H1 (cell line): ENCODE measurements around the gene RNF38. TPM values are rescaled to one million over a fixed set of nuclear protein-coding genes. Genes with fewer than 3 reads are reported as not detected.

Experiments used
- CTCF ChIA-PET: fragments of 300-600 bp; sonication (Branson Sonifier 250); formaldehyde crosslinking; loops from one replicate; lab custom pipeline; 2021; ENCODE audit not compliant: partially characterized antibody; lab: Charles Lee
- POLR2A ChIA-PET: fragments of 300-600 bp; sonication (Branson Sonifier 250); formaldehyde crosslinking; loops from one replicate; lab custom pipeline; 2021; ENCODE audit warnings: inconsistent platforms; ENCODE audit not compliant: partially characterized antibody; lab: Charles Lee
- DNase-seq, 2 experiments: peaks; one replicate each; pipeline versions ENCODE4 v3.0.0 to v3.0.0-alpha.2; 2010 to 2022; ENCODE audit warnings: low spot score in 2 of 2, low read depth in 1 of 2, mixed read lengths in 1 of 2
- FAIRE-seq: peaks from 2 replicates; lab custom pipeline; 2011; peaks lifted over from hg19 to GRCh38; lab: Jason Lieb, UNC
- H2AFZ ChIP-seq: 2 replicates; pipeline ENCODE4 v1.8.1; 2012; ENCODE audit warnings: low read length, inconsistent platforms
- H2AK5ac ChIP-seq: 2 replicates; pipeline ENCODE4 v1.6.1; 2013; ENCODE audit warnings: low read depth, low read length
- H2BK120ac ChIP-seq: replicated peaks from 2 replicates; pipeline ENCODE3; 2013; ENCODE audit warnings: low read depth, low read length, inconsistent platforms
- H2BK12ac ChIP-seq: 2 replicates; pipeline ENCODE4 v1.6.1; 2013; ENCODE audit warnings: low read depth, low read length
- H2BK15ac ChIP-seq: 2 replicates; pipeline ENCODE4 v1.6.1; 2013; ENCODE audit warnings: low read length
- H2BK20ac ChIP-seq: 2 replicates; pipeline ENCODE4 v1.6.1; 2013; ENCODE audit warnings: low read length
- H2BK5ac ChIP-seq: 2 replicates; pipeline ENCODE4 v1.6.1; 2013; ENCODE audit warnings: low read depth, low read length
- H3K14ac ChIP-seq: 2 replicates; pipeline ENCODE4 v1.6.1; 2013; ENCODE audit warnings: inconsistent platforms; ENCODE audit not compliant: insufficient read length
- H3K18ac ChIP-seq: 2 replicates; pipeline ENCODE4 v1.6.1; 2013; ENCODE audit warnings: low read length; ENCODE audit errors: extremely low read depth
- H3K23ac ChIP-seq: 2 replicates; pipeline ENCODE4 v1.6.1; 2013; ENCODE audit warnings: inconsistent platforms; ENCODE audit not compliant: insufficient read length
- H3K23me2 ChIP-seq: 2 replicates; pipeline ENCODE4 v1.6.1; 2013; ENCODE audit warnings: low read depth, low read length
- H3K27ac ChIP-seq: 2 replicates; pipeline ENCODE4 v1.6.1; 2011; ENCODE audit warnings: low read depth, low read length, inconsistent platforms
- H3K27me3 ChIP-seq, 4 experiments: replicated peaks in 1 of 4; 1 replicate in 1 of 4; 2 replicates in 3 of 4; pipeline versions ENCODE4 v1.6.1 to v1.8.1; 2011 to 2013; ENCODE audit warnings: low read length in 3 of 4, mild to moderate bottlenecking in 3 of 4, inconsistent platforms in 2 of 4, mixed read lengths in 2 of 4, moderate library complexity in 1 of 4; ENCODE audit not compliant: control insufficient read depth in 3 of 4, insufficient read depth in 3 of 4; ENCODE audit errors: extremely low read depth in 1 of 4
- H3K36me3 ChIP-seq, 4 experiments: 2 replicates each; pipeline versions ENCODE4 v1.6.1 to v1.8.1; 2011 to 2013; ENCODE audit warnings: mild to moderate bottlenecking in 4 of 4, low read length in 3 of 4, moderate library complexity in 2 of 4, control low read depth in 1 of 4, inconsistent platforms in 1 of 4; ENCODE audit not compliant: insufficient read depth in 4 of 4, control insufficient read depth in 2 of 4
- H3K4ac ChIP-seq: replicated peaks from 2 replicates; pipeline ENCODE3; 2013; ENCODE audit warnings: low read length, low read depth, mixed read lengths, inconsistent platforms; ENCODE audit not compliant: insufficient read length
- H3K4me1 ChIP-seq, 4 experiments: replicated peaks in 1 of 4; 1 replicate in 1 of 4; 2 replicates in 3 of 4; pipeline versions ENCODE4 v1.6.1 to v1.8.1; 2011 to 2013; ENCODE audit warnings: low read length in 3 of 4, inconsistent platforms in 2 of 4, mixed read lengths in 1 of 4; ENCODE audit not compliant: insufficient read depth in 4 of 4, control insufficient read depth in 3 of 4
- H3K4me2 ChIP-seq, 2 experiments: 2 replicates each; pipeline versions ENCODE4 v1.6.1 to v1.8.1; 2011 to 2013; ENCODE audit warnings: low read depth in 2 of 2, low read length in 2 of 2, control low read depth in 1 of 2, inconsistent platforms in 1 of 2, mild to moderate bottlenecking in 1 of 2; ENCODE audit not compliant: insufficient read depth in 1 of 2
- H3K4me3 ChIP-seq, 4 experiments: fragments of 200-600, 300-600 bp in 1 of 4; sonication (generic), shearing (Covaris generic), sonication (Bioruptor Twin) in 1 of 4; 2 replicates each; pipeline versions ENCODE4 v1.5.1 to v1.8.1; 2011 to 2016; ENCODE audit warnings: low read length in 4 of 4, low read depth in 3 of 4, control low read depth in 2 of 4, inconsistent platforms in 2 of 4, mild to moderate bottlenecking in 2 of 4, mixed read lengths in 1 of 4, moderate library complexity in 1 of 4; ENCODE audit not compliant: insufficient read depth in 2 of 4; ENCODE audit errors: extremely low read depth in 1 of 4
- H3K56ac ChIP-seq: replicated peaks from 2 replicates; pipeline ENCODE3; 2013; ENCODE audit warnings: low read depth, mild to moderate bottlenecking, mixed read lengths, low read length, inconsistent platforms; ENCODE audit not compliant: insufficient read length
- H3K79me1 ChIP-seq: 2 replicates; pipeline ENCODE4 v1.6.1; 2013; ENCODE audit warnings: low read depth, low read length, control low read depth
- H3K79me2 ChIP-seq, 2 experiments: 2 replicates each; pipeline versions ENCODE4 v1.6.1 to v1.8.1; 2012 to 2013; ENCODE audit warnings: low read length in 2 of 2, mild to moderate bottlenecking in 2 of 2, inconsistent platforms in 1 of 2; ENCODE audit not compliant: insufficient read depth in 2 of 2, control insufficient read depth in 1 of 2
- H3K9ac ChIP-seq, 4 experiments: replicated peaks in 1 of 4; 1 replicate in 1 of 4; 2 replicates in 3 of 4; pipeline versions ENCODE4 v1.6.1 to v1.8.1; 2011 to 2013; ENCODE audit warnings: low read depth in 3 of 4, low read length in 3 of 4, control low read depth in 2 of 4, mild to moderate bottlenecking in 2 of 4, moderate library complexity in 2 of 4, inconsistent platforms in 1 of 4; ENCODE audit errors: extremely low read depth in 1 of 4
- H3K9me3 ChIP-seq, 2 experiments: 2 replicates each; pipeline versions ENCODE4 v1.6.1 to v1.8.1; 2012 to 2013; ENCODE audit warnings: mild to moderate bottlenecking in 2 of 2, moderate library complexity in 2 of 2, control low read depth in 1 of 2, inconsistent platforms in 1 of 2, low read depth in 1 of 2, low read length in 1 of 2, mixed read lengths in 1 of 2; ENCODE audit not compliant: insufficient read depth in 2 of 2
- H4K20me1 ChIP-seq, 2 experiments: replicated peaks in 1 of 2; 2 replicates each; pipeline versions ENCODE3 to v1.8.1; 2011 to 2013; ENCODE audit warnings: inconsistent platforms in 2 of 2, low read length in 2 of 2, mild to moderate bottlenecking in 1 of 2; ENCODE audit not compliant: insufficient read depth in 2 of 2, control insufficient read depth in 1 of 2
- H4K5ac ChIP-seq: 2 replicates; pipeline ENCODE4 v1.6.1; 2013; ENCODE audit warnings: low read length, low read depth, mixed read lengths, inconsistent platforms; ENCODE audit not compliant: insufficient read length
- H4K8ac ChIP-seq: 2 replicates; pipeline ENCODE4 v1.8.0; 2013; ENCODE audit warnings: mild to moderate bottlenecking, moderate library complexity, low read length, inconsistent platforms; ENCODE audit not compliant: insufficient read depth; ENCODE audit errors: extremely low read depth
- H4K91ac ChIP-seq: replicated peaks from 2 replicates; pipeline ENCODE3; 2013; ENCODE audit warnings: low read length, mixed read lengths, inconsistent platforms; ENCODE audit not compliant: insufficient read length
- CBX5 ChIP-seq: fragments of 300-800, 300-1000 bp; sonication (generic); IDR thresholded peaks from 2 replicates; pipeline ENCODE4 v1.7.1; 2016; ENCODE audit warnings: antibody characterized with exemption, low read length, low read depth
- SIX5 ChIP-seq: IDR thresholded peaks from 2 replicates; pipeline ENCODE4 v1.6.1; 2011; ENCODE audit warnings: mild to moderate bottlenecking, low read depth, low read length
- WGBS, 2 experiments: shearing (Covaris generic) in 1 of 2; methylation state at CpG; one replicate each; pipeline versions ENCODE4 v1.1.6 to v1.1.7; 2013 to 2015; ENCODE audit warnings: low lambda C conversion rate in 2 of 2, mixed read lengths in 2 of 2, inconsistent platforms in 1 of 2, low coverage in 1 of 2, missing lambda C conversion rate in 1 of 2; ENCODE audit not compliant: insufficient replicate concordance in 2 of 2, insufficient coverage in 1 of 2, insufficient read length in 1 of 2; ENCODE audit errors: extremely low coverage in 1 of 2, missing lambda C conversion rate in 1 of 2; 5-methylcytosine and 5-hydroxymethylcytosine counted together
- polyA plus RNA-seq, 7 experiments: library from polyadenylated mRNA; depleted of rRNA in 3 of 7; stranded (reverse) in 5 of 7; unstranded in 2 of 7; fragments of >200 nt in 5 of 7; fragments of 200-250 nt in 2 of 7; gene quantifications; 1 replicate in 5 of 7; 2 replicates in 1 of 7; 4 replicates in 1 of 7; pipeline versions ENCODE4 v1.2.1 to v1.2.3, GENCODE V29; 2011 to 2013; ENCODE audit warnings: missing spikeins in 2 of 7, mixed read lengths in 2 of 7
- total RNA-seq: library from RNA; stranded (reverse); fragmentation: NEBNext Ultra II Directional; extraction: Animal tissue kit (Norgen Biotek cat#: 25700); gene quantifications from 2 replicates; pipeline ENCODE4 v1.2.1, GENCODE V29; 2021

Gene RNF38
- total and polyA plus RNA-seq, 2 of the 8 experiments (the other 6 are each of a cell fraction or from before 2014, with no cell fraction given) = 54.9 to 60.9 TPM

DNA sequence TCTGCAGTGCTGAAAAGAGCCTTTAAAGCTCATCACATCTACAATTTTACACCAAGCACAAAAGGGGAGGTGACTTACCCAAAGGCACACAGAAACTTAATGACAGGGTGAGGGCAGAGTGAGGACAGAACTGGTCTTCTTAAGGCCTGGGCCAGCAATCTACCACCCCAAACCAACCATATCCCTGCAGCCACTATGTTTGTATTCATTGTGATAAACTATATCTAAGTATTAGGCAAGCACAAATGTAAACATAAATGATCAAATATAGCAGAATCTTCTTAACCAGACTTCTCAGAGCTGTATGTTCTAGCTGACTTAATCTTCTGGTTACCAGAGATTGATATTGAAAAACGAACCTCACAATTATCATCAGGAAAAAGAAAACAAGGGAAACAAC lies 47.9 kb upstream of the RNF38 start:
- peaks cover 1 to 8% (median 4%) of the 10 kb centered on the region in 4 experiments for H3K4me1 ChIP-seq
- peaks cover 0 to 2% (median 0%) of the 10 kb centered on the region in 4 experiments; a peak in 1 of 8 replicates for H3K36me3 ChIP-seq
- H2BK5ac ChIP-seq = no peak overlapping the region
- H3K9ac ChIP-seq = no peak overlapping the region
- peaks cover 0 to 9% of the 10 kb centered on the region in 2 experiments for H4K20me1 ChIP-seq
- POLR2A ChIA-PET = interaction anchor here (0.5 to 2.0 kb wide), 4 partner anchors 9 to 310 kb away, joined by 3 to 8 read pairs (median 4); no protein-coding TSS in a partner anchor
- H2BK12ac ChIP-seq = no peak overlapping the region
- H3K14ac ChIP-seq = no peak overlapping the region
- no peak overlapping the region for H3K23ac ChIP-seq
- FAIRE-seq (no peak), DNase-seq (no peak)
- H3K27me3 ChIP-seq = no peaks in the 10 kb centered on the region
- no peak overlapping the region for H2AK5ac ChIP-seq
- 0 out of 2 replicates have a peak overlapping the region, but pooled peaks have one; percentile 11 for H3K27ac ChIP-seq
- no peak overlapping the region for H3K4me3 ChIP-seq
- no peak for TF ChIP-seq CBX5
- TF ChIP-seq SIX5 = no peak
- no peaks in the 10 kb centered on the region for H3K23me2 ChIP-seq
- H2BK15ac ChIP-seq = no peak overlapping the region
- H2BK20ac ChIP-seq = no peak overlapping the region
- no peak overlapping the region for H4K8ac ChIP-seq
- H3K4ac ChIP-seq = no peak overlapping the region
- H3K18ac ChIP-seq = no peak overlapping the region
- H4K5ac ChIP-seq = no peak overlapping the region
- H4K91ac ChIP-seq = no peak overlapping the region
- H3K56ac ChIP-seq = no peak overlapping the region
- WGBS, 2 experiments = 88% methylated on average over 1 of the region's 1 CpG; no CpG with 5 or more reads in 1 of the 2 experiments
- no peaks in the 10 kb centered on the region for H3K9me3 ChIP-seq
- H3K79me1 ChIP-seq = peaks cover 8% of the 10 kb centered on the region
- no peak overlapping the region for H2AFZ ChIP-seq
- no peak overlapping the region for H3K4me2 ChIP-seq
- peaks cover 10 to 82% of the 10 kb centered on the region in 2 experiments for H3K79me2 ChIP-seq
- no peak overlapping the region for H2BK120ac ChIP-seq
- CTCF ChIA-PET = interaction anchor here (0.8 to 5.4 kb wide), 14 partner anchors 10 to 184 kb away, joined by 3 to 78 read pairs (median 3); no protein-coding TSS in a partner anchor
